Fibroblast of lung (primary cell): ENCODE measurements around the gene CALHM3. TPM values are rescaled to one million over a fixed set of nuclear protein-coding genes. Genes with fewer than 3 reads are reported as not detected.

Experiments used
- DNase-seq, 2 donors: peaks; one replicate each; pipeline versions ENCODE4 v3.0.0 to v3.0.0-alpha.2; 2010; ENCODE audit warnings: low read depth in 2 of 2
- H2AFZ ChIP-seq: 2 replicates; pipeline ENCODE4 v1.5.1; 2012; ENCODE audit warnings: low read length, control low read depth, inconsistent platforms
- H3K27ac ChIP-seq: 2 replicates; pipeline ENCODE4 v1.5.1; 2011; ENCODE audit warnings: low read length, control low read depth; ENCODE audit not compliant: insufficient read depth
- H3K27me3 ChIP-seq: 2 replicates; pipeline ENCODE4 v1.5.1; 2011; ENCODE audit warnings: mild to moderate bottlenecking, low read length; ENCODE audit not compliant: control insufficient read depth, insufficient read depth
- H3K36me3 ChIP-seq: 2 replicates; pipeline ENCODE4 v1.5.1; 2011; ENCODE audit warnings: low read length; ENCODE audit not compliant: control insufficient read depth, insufficient read depth
- H3K4me1 ChIP-seq: 2 replicates; pipeline ENCODE4 v1.5.1; 2011; ENCODE audit warnings: low read length; ENCODE audit not compliant: control insufficient read depth, insufficient read depth; ENCODE audit errors: extremely low read depth
- H3K4me2 ChIP-seq: 2 replicates; pipeline ENCODE4 v1.5.1; 2011; ENCODE audit warnings: low read length, control low read depth; ENCODE audit not compliant: insufficient read depth; ENCODE audit errors: extremely low read depth
- H3K4me3 ChIP-seq, 4 experiments: fragments of 200-600 bp in 1 of 4; sonication (generic) in 1 of 4; replicated peaks in 1 of 4; 2 replicates each; pipeline ENCODE4 v1.5.1; 2011 to 2016; ENCODE audit warnings: low read length in 4 of 4, low read depth in 3 of 4, mild to moderate bottlenecking in 3 of 4, control low read depth in 2 of 4, inconsistent platforms in 1 of 4, mixed read lengths in 1 of 4; ENCODE audit not compliant: insufficient read depth in 1 of 4; ENCODE audit errors: control extremely low read depth in 1 of 4
- H3K79me2 ChIP-seq: 2 replicates; pipeline ENCODE4 v1.5.1; 2012; ENCODE audit warnings: mild to moderate bottlenecking, low read length, inconsistent platforms; ENCODE audit not compliant: control insufficient read depth, insufficient read depth
- H3K9ac ChIP-seq: 2 replicates; pipeline ENCODE4 v1.5.1; 2011; ENCODE audit warnings: mild to moderate bottlenecking, low read length, control low read depth; ENCODE audit not compliant: insufficient read depth
- H3K9me3 ChIP-seq: 2 replicates; pipeline ENCODE4 v1.5.1; 2012; ENCODE audit warnings: low read depth, low read length; ENCODE audit not compliant: control insufficient read depth, insufficient read depth
- H4K20me1 ChIP-seq: 2 replicates; pipeline ENCODE4 v1.5.1; 2011; ENCODE audit warnings: low read length; ENCODE audit not compliant: control insufficient read depth, insufficient read depth; ENCODE audit errors: extremely low read depth
- EZH2 ChIP-seq: IDR thresholded peaks from 2 replicates; pipeline ENCODE4 v1.5.1; 2012; ENCODE audit warnings: low read length, control low read depth, mild to moderate bottlenecking; ENCODE audit errors: missing control alignments
- polyA plus RNA-seq, 2 donors: library from polyadenylated mRNA; depleted of rRNA in 1 of 2; stranded (reverse) in 1 of 2; unstranded in 1 of 2; fragments of >200 nt; gene quantifications; 2 replicates each; pipeline ENCODE4 v1.2.1, GENCODE V29; 2011 to 2012; ENCODE audit warnings: missing spikeins in 1 of 2
- total RNA-seq: library from RNA; depleted of rRNA; stranded (reverse); fragments of >200 nt; gene quantifications from 2 replicates; pipeline ENCODE4 v1.2.1, GENCODE V29; 2014
- TF ChIP-seq, protein P1 (sequence below), 2 donors: IDR thresholded peaks in 1 of 2; conservative IDR thresholded peaks in 1 of 2; 1 replicate in 1 of 2; 2 replicates in 1 of 2; pipeline ENCODE4 v1.5.1; 2011 to 2012; ENCODE audit warnings: low read length in 2 of 2, control low read depth in 1 of 2, inconsistent platforms in 1 of 2, low read depth in 1 of 2, mild to moderate bottlenecking in 1 of 2

CALHM3 gene
- total and polyA plus RNA-seq, 2 donors (not counting 1 experiment from before 2014, with no cell fraction given) = not detected

DNA sequence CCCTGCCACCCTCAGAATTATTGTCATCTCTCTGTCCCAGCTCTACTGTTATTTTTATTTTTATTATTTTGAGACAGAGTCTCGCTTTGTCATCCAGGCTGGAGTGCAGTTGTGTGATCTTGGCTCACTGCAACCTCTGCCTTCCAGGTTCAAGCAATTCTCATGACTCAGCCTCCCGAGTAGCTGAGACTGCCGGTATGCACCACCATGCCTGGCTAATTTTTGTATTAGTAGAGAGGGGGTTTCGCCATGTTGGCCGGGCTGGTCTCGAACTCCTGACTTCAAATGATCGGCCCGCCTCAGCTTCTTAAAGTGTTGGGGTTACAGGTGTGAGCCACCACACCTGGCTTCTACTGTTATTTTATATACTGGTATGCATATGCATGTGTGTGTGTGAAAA is 37.8 kb downstream of the CALHM3 start:
- H3K79me2 ChIP-seq = peaks cover 4% of the 10 kb centered on the region
- H3K4me2 ChIP-seq = no peak overlapping the region
- H3K9me3 ChIP-seq = no peaks in the 10 kb centered on the region
- no peaks in the 10 kb centered on the region for H4K20me1 ChIP-seq
- H3K27me3 ChIP-seq = no peaks in the 10 kb centered on the region
- peaks cover 18% of the 10 kb centered on the region for H3K4me1 ChIP-seq
- TF ChIP-seq, protein P1, sequence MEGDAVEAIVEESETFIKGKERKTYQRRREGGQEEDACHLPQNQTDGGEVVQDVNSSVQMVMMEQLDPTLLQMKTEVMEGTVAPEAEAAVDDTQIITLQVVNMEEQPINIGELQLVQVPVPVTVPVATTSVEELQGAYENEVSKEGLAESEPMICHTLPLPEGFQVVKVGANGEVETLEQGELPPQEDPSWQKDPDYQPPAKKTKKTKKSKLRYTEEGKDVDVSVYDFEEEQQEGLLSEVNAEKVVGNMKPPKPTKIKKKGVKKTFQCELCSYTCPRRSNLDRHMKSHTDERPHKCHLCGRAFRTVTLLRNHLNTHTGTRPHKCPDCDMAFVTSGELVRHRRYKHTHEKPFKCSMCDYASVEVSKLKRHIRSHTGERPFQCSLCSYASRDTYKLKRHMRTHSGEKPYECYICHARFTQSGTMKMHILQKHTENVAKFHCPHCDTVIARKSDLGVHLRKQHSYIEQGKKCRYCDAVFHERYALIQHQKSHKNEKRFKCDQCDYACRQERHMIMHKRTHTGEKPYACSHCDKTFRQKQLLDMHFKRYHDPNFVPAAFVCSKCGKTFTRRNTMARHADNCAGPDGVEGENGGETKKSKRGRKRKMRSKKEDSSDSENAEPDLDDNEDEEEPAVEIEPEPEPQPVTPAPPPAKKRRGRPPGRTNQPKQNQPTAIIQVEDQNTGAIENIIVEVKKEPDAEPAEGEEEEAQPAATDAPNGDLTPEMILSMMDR (conservative IDR thresholded peaks at IDR 0.05 in 1 of 2, IDR thresholded peaks at IDR 0.05 in 1 of 2; ENCODE audit: low read depth in 1 of 2, low read length in 2 of 2) = no peak
- no peak for TF ChIP-seq EZH2
- H3K27ac ChIP-seq = peak overlapping the region; percentile 37
- H3K9ac ChIP-seq = no peak overlapping the region
- H3K4me3 ChIP-seq = no peak overlapping the region
- DNase-seq = peak in 1 of 2 donors; percentile 4
- H3K36me3 ChIP-seq = peaks cover 36% of the 10 kb centered on the region
- H2AFZ ChIP-seq = no peak overlapping the region

DNA sequence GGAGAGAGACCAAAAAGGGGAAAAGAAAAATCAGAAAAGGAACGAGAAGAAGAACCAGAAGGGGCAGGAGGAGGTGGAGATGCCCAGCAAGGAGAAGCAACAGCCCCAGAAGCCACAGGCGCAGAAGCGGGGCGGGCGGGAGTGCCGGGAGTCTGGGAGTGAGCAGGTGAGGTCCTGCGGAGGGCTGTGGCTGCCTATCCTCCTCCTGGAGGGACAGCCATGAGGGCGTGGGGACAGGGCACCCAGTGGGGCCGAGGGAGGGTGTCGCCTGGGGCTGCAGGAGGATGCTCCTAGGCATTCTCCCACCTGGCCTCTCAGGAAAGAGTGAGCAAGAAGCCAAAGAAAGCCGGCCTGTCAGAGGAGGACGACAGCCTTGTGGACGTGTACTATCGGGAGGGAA is 38.6 kb downstream of the CALHM3 start:
- no peak overlapping the region for H2AFZ ChIP-seq
- no peak for DNase-seq
- TF ChIP-seq, protein P1 (conservative IDR thresholded peaks at IDR 0.05 in 1 of 2, IDR thresholded peaks at IDR 0.05 in 1 of 2; ENCODE audit: low read depth in 1 of 2, low read length in 2 of 2) = no peak
- TF ChIP-seq EZH2 = no peak
- H3K36me3 ChIP-seq = peaks cover 33% of the 10 kb centered on the region
- H4K20me1 ChIP-seq = no peaks in the 10 kb centered on the region
- no peak overlapping the region for H3K9ac ChIP-seq
- no peaks in the 10 kb centered on the region for H3K27me3 ChIP-seq
- no peak overlapping the region for H3K4me2 ChIP-seq
- H3K4me3 ChIP-seq = no peak overlapping the region
- H3K4me1 ChIP-seq = peaks cover 12% of the 10 kb centered on the region
- peaks cover 4% of the 10 kb centered on the region for H3K79me2 ChIP-seq
- H3K9me3 ChIP-seq = no peaks in the 10 kb centered on the region
- no peak overlapping the region for H3K27ac ChIP-seq

DNA sequence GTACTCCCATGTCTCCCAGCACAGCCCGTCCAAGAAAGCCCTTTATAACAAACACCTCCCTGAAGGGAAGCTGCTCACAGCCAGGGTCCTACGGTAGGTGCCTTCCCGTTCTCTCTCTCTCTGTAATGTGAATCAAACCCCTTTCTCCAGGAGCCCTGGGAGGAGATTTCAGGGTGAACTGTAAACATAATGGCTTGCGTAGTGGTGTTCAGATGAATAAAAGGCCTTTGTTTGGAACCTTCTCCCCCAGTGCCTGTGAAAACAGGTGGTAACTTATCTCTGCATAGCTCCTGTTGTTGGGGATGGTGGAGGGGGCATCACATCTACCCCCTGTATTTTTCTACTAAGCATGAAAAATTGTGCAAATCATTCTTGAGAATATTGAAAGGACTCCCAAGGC is 39.3 kb downstream of the CALHM3 start:
- no peaks in the 10 kb centered on the region for H3K27me3 ChIP-seq
- H3K36me3 ChIP-seq = peaks cover 27% of the 10 kb centered on the region
- no peak overlapping the region for H3K9ac ChIP-seq
- H4K20me1 ChIP-seq = no peaks in the 10 kb centered on the region
- no peak overlapping the region for H3K27ac ChIP-seq
- H3K4me3 ChIP-seq = no peak overlapping the region
- TF ChIP-seq EZH2 = no peak
- TF ChIP-seq, protein P1 (conservative IDR thresholded peaks at IDR 0.05 in 1 of 2, IDR thresholded peaks at IDR 0.05 in 1 of 2; ENCODE audit: low read depth in 1 of 2, low read length in 2 of 2) = no peak
- no peak for DNase-seq
- peaks cover 7% of the 10 kb centered on the region for H3K4me1 ChIP-seq
- no peaks in the 10 kb centered on the region for H3K9me3 ChIP-seq
- no peaks in the 10 kb centered on the region for H3K79me2 ChIP-seq
- no peak overlapping the region for H2AFZ ChIP-seq
- H3K4me2 ChIP-seq = no peak overlapping the region
